GM12874 (cell line): ENCODE data around the gene PRKCE.

ENCODE experiments used
- CTCF ChIP-seq: IDR thresholded peaks from 2 replicates; pipeline ENCODE4 v1.5.1; 2011; ENCODE audit warnings: low read depth, mild to moderate bottlenecking, control low read depth, low read length, moderate library complexity; ENCODE audit not compliant: insufficient read depth

Gene PRKCE

DNA sequence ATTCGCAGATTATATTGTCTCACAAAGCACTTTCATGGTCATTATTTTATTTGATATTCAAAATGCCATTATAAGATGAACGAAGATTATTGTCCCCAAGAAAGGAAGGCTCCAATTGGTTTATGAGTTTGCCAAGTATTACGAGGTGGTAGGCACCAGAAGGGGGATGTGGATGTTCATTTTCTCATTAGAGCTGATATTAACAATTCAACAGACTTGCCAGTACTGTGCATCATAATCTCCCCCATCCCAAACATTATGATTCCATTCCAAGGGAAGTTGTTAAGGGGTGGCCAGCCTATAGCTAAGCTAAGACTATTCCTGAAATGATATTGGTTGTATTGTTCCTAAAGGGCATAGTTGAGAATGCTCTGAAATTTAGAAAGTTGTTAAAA, 257.7 kb downstream of the PRKCE start:
- no peak for TF ChIP-seq CTCF

DNA sequence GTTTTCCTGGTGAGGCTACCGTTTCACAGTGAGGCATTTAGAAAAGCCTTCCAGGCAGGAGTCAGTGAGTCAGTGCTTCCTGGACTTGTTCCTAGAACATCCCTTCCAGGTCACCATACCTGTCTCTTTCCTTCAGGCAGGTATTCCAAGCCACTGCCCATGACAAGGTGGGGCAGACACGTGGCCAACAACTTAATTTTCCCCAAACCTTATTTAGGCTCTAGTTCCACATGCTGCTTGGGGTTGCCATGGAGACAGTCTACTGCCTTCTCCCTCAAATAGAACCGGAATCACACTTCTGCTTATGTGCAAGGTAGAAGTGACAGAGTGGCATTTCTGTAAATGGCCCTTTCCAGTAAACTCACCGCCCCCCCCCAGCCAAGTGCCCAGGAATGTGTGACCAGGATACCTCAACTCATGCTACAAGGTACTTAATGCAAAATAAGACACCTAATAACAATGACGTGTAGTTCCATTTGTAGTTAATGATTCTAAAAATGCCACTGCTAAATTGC, 258.3 kb downstream of the PRKCE start:
- TF ChIP-seq CTCF, result no peak

GRCh38 chr2:45910473-45911060, 259.1 kb downstream of the PRKCE start:
- TF ChIP-seq CTCF, result no peak

DNA sequence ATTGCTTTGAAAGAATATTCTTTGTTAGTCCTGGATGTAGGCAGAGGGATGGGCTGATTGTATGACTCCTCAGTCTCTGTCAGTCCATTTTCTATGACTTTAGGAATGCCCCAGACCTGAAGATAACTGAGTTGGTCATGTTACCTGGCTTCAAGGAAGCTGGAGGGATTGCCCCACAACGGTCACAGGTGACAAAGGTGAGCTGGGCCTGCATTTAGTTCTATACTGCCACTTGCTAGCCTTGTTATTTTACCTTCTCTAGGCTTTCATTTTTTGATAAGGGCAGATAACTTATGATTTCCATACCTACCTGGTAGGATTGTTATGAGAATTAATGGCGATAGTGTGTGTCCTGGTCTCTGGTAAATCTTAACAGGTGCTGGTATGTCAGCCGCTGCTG, 260.1 kb downstream of the PRKCE start:
- no peak for TF ChIP-seq CTCF

DNA sequence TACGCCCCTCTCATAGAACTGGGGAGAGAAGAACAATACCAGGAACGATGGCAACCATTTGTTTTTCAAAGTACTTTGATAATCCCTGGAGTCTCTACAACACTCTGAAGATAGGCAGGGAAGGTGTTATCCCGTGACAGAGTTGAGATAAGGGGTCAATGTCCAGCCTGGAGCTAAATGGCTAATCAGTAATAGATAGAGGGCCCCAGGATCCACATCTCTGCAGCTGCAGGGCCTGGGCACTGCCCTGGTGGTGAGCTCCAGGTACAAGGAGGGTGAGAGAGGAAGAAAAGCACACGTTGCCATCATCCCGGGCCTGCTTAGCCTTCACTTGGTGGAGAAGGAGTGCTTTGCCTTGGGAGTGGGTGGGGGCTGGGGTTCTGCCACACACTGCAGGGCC, 260.6 kb downstream of the PRKCE start:
- TF ChIP-seq CTCF, result no peak

- no peak for TF ChIP-seq CTCF
These were observed 262.1 kb downstream of the PRKCE start for GRCh38 chr2:45913539-45913938.

DNA sequence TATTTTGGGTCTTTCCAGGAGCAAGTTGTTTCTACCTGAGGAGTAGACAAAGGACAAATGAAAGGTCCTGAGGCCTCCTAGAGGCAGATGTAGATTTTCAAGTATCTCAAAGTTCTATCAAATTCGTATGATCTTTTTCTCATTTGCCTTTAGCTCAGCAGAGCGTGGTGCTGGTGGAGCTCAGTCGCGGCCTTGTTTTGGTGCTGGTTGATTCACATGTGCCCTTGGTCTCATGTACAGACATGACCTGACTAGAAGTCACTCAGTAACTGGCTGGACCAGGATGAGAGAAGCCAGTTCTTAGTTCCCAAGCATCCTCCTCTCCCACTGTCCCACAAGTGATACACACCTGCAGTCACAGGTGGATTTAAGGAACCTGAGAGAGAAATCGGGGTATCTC, 264.0 kb downstream of the PRKCE start:
- TF ChIP-seq CTCF, result no peak
